K562 (cell line): ENCODE results near the gene MAST4. TPM values are rescaled to one million over a fixed set of nuclear protein-coding genes. Genes with fewer than 3 reads are reported as not detected.

Experiments used
- ATAC-seq: fragments of 200-7000 bp; cut with Tn5 transposase; 3 replicates; pipeline ENCODE4 v1.9.1; 2020; ENCODE audit warnings: moderate library complexity
- BruUV-seq: library from RNA; stranded (reverse); fragments of 400-500 nt; replicated peaks from 2 replicates; lab custom pipeline; 2021; lab: Mats Ljungman, UMichigan
- CTCF ChIA-PET: fragments of 300-600 bp; formaldehyde crosslinking; extraction: SDS; loops from one replicate; lab custom pipeline; 2021; ENCODE audit warnings: low intra/inter-chr PET ratio; lab: Yijun Ruan, JAX
- POLR2A ChIA-PET: fragments of 300-600, 350-650 bp; sonication (Branson Sonifier 250); formaldehyde crosslinking; extraction: SDS; loops from one replicate; lab custom pipeline; 2021; ENCODE audit warnings: antibody characterized with exemption, inconsistent platforms; lab: Yijun Ruan, JAX
- DNase-seq, 4 experiments: peaks; one replicate each; pipeline versions ENCODE4 v3.0.0 to v3.0.0-alpha.2; 2011 to 2018; ENCODE audit warnings: low spot score in 3 of 4, mixed read lengths in 3 of 4; ENCODE audit errors: extremely low read depth in 1 of 4
- FAIRE-seq: peaks from 2 replicates; lab custom pipeline; 2011; peaks lifted over from hg19 to GRCh38; lab: Jason Lieb, UNC
- H2AFZ ChIP-seq: 2 replicates; pipeline ENCODE4 v1.6.0; 2011; ENCODE audit warnings: low read depth, low read length, control low read depth, inconsistent platforms
- H3K27ac ChIP-seq: fragments of 200-600 bp; 3 replicates; pipeline ENCODE4 v1.8.0; 2011; ENCODE audit warnings: low read depth, mild to moderate bottlenecking, control low read depth, inconsistent platforms, low read length, moderate library complexity, mixed read lengths; ENCODE audit errors: extremely low read depth
- H3K27me3 ChIP-seq, 2 experiments: fragments of 300-600 bp in 1 of 2; 2 replicates in 1 of 2; 3 replicates in 1 of 2; pipeline versions ENCODE4 v1.6.0 to v1.8.0; 2011; ENCODE audit warnings: inconsistent platforms in 2 of 2, low read length in 2 of 2, mild to moderate bottlenecking in 1 of 2, mixed read lengths in 1 of 2, moderate library complexity in 1 of 2; ENCODE audit not compliant: control insufficient read depth in 2 of 2, insufficient read depth in 2 of 2
- H3K36me3 ChIP-seq: fragments of 300-600 bp; 3 replicates; pipeline ENCODE4 v1.8.0; 2011; ENCODE audit warnings: mild to moderate bottlenecking, low read length, inconsistent platforms; ENCODE audit not compliant: control insufficient read depth, insufficient read depth
- H3K4me1 ChIP-seq, 2 experiments: fragments of 200-600 bp in 1 of 2; replicated peaks in 1 of 2; 2 replicates in 1 of 2; 3 replicates in 1 of 2; pipeline versions ENCODE4 v1.5.1 to v1.8.0; 2011; ENCODE audit warnings: inconsistent platforms in 2 of 2, low read length in 2 of 2, mild to moderate bottlenecking in 1 of 2, mixed read lengths in 1 of 2, moderate library complexity in 1 of 2; ENCODE audit not compliant: control insufficient read depth in 2 of 2, insufficient read depth in 2 of 2
- H3K4me2 ChIP-seq: 2 replicates; pipeline ENCODE4 v1.6.1; 2011; ENCODE audit warnings: low read length, control low read depth, inconsistent platforms, mixed read lengths; ENCODE audit not compliant: insufficient read depth
- H3K4me3 ChIP-seq: fragments of 200-600 bp; sonication (generic), shearing (Covaris generic); 2 replicates; pipeline ENCODE4 v1.5.1; 2016; ENCODE audit warnings: control low read depth, inconsistent platforms
- H3K79me2 ChIP-seq: fragments of 200-600 bp; 3 replicates; pipeline ENCODE4 v1.8.0; 2011; ENCODE audit warnings: low read length, inconsistent platforms; ENCODE audit not compliant: control insufficient read depth, insufficient read depth
- H3K9ac ChIP-seq, 2 experiments: 2 replicates each; pipeline versions ENCODE4 v1.6.0 to v1.6.1; 2011; ENCODE audit warnings: low read depth in 2 of 2, low read length in 2 of 2, control low read depth in 1 of 2, inconsistent platforms in 1 of 2, mild to moderate bottlenecking in 1 of 2, mixed read lengths in 1 of 2; ENCODE audit not compliant: insufficient read depth in 1 of 2
- H3K9me1 ChIP-seq: one replicate; pipeline ENCODE4 v1.6.0; 2011; ENCODE audit warnings: inconsistent platforms, mild to moderate bottlenecking, low read length, moderate library complexity; ENCODE audit not compliant: control insufficient read depth, insufficient read depth
- H3K9me3 ChIP-seq: replicated peaks from 2 replicates; pipeline ENCODE4 v1.5.1; 2011; ENCODE audit warnings: low read depth, low read length, inconsistent platforms; ENCODE audit not compliant: control insufficient read depth, insufficient read depth
- H4K20me1 ChIP-seq: replicated peaks from 2 replicates; pipeline ENCODE4 v1.6.1; 2011; ENCODE audit warnings: low read length, inconsistent platforms, mixed read lengths; ENCODE audit not compliant: control insufficient read depth, insufficient read depth
- ASH1L ChIP-seq: fragments of 450-650 bp; IDR thresholded peaks from 2 replicates; pipeline ENCODE4 v1.6.1; 2018; ENCODE audit warnings: borderline replicate concordance, mild to moderate bottlenecking, low read depth; ENCODE audit not compliant: partially characterized antibody
- BCL6 ChIP-seq: fragments of 250-450 bp; sonication (Bioruptor Pico); IDR thresholded peaks from 2 replicates; pipeline ENCODE4 v1.4.0; 2020
- CHD2 ChIP-seq: IDR thresholded peaks from 2 replicates; pipeline ENCODE4 v1.6.1; 2011; ENCODE audit warnings: low read depth, low read length
- DDX20 ChIP-seq: fragments of 450-650 bp; IDR thresholded peaks from 2 replicates; pipeline ENCODE4 v1.6.1; 2016; ENCODE audit warnings: missing genetic modification characterization, low read depth, mild to moderate bottlenecking, missing compliant biosample characterization, moderate library complexity
- ERF ChIP-seq: fragments of 450-650 bp; formaldehyde crosslinking; IDR thresholded peaks from 2 replicates; pipeline ENCODE4 v1.4.0; 2020; ENCODE audit warnings: mild to moderate bottlenecking, mixed read lengths
- KLF16 ChIP-seq: IDR thresholded peaks from 2 replicates; pipeline ENCODE4 v1.6.1; 2016; ENCODE audit warnings: antibody characterized with exemption
- LARP7 ChIP-seq: fragments of 450-650 bp; IDR thresholded peaks from 2 replicates; pipeline ENCODE4 v1.6.1; 2016
- NR3C1 ChIP-seq: sonication (generic); formaldehyde crosslinking; IDR thresholded peaks from 2 replicates; pipeline ENCODE4 v1.8.1; 2022; ENCODE audit warnings: missing genetic modification reagents
- PHF20 ChIP-seq: fragments of 450-650 bp; IDR thresholded peaks from 2 replicates; pipeline ENCODE4 v1.6.1; 2018; ENCODE audit not compliant: partially characterized antibody
- TGIF2 ChIP-seq: sonication (generic); formaldehyde crosslinking; IDR thresholded peaks from 2 replicates; pipeline ENCODE4 v1.8.1; 2022; ENCODE audit warnings: mild to moderate bottlenecking, missing genetic modification reagents, moderate library complexity
- ZNF347 ChIP-seq: fragments of 450-650 bp; formaldehyde crosslinking; IDR thresholded peaks from 2 replicates; pipeline ENCODE4 v1.4.0; 2020; ENCODE audit warnings: low read depth, mild to moderate bottlenecking, moderate library complexity
- WGBS: fragments of 100-300 bp; shearing (Covaris generic); methylation state at CpG from one replicate; pipeline ENCODE4 v1.1.6; 2016; ENCODE audit warnings: low coverage, mixed read lengths; ENCODE audit not compliant: insufficient coverage; ENCODE audit errors: missing lambda C conversion rate; 5-methylcytosine and 5-hydroxymethylcytosine counted together
- in situ Hi-C: fragments of 300-500 bp; cut with MboI; formaldehyde crosslinking; loops from 4 replicates; pipeline ENCODE4 v1.15.0; 2018; ENCODE audit warnings: inconsistent platforms, mixed read lengths
- intact Hi-C: fragments of 100-400 bp; cut with micrococcal nuclease; formaldehyde crosslinking; loops from 2 replicates; pipeline ENCODE4 v1.14.2; 2022
- polyA plus RNA-seq, 8 experiments: library from polyadenylated mRNA; depleted of rRNA in 4 of 8; stranded (reverse) in 5 of 8; unstranded in 3 of 8; fragments of >200 nt; fragmentation: Nextera tagmentation in 2 of 8; fragmentation: Illumina TruSeq in 1 of 8; extraction: Ambion mirVana in 2 of 8; extraction: Trizol in 1 of 8; gene quantifications; 2 replicates each; pipeline versions ENCODE4 v1.2.1 to v1.2.3, GENCODE V29; 2011 to 2014; ENCODE audit warnings: inconsistent platforms in 1 of 8, missing spikeins in 1 of 8
- total RNA-seq, 7 experiments: library from RNA; depleted of rRNA in 6 of 7; stranded (reverse); fragments of >200 nt in 6 of 7; fragmentation: Illumina TruSeq in 2 of 7; extraction: Trizol in 2 of 7; gene quantifications; 2 replicates each; pipeline versions ENCODE4 v1.2.1 to v1.2.3, GENCODE V29; 2011 to 2021; ENCODE audit warnings: low replicate concordance in 1 of 7
- TF ChIP-seq, protein P1 (sequence below): sonication (generic); formaldehyde crosslinking; IDR thresholded peaks from 2 replicates; pipeline ENCODE4 v1.8.1; 2023; ENCODE audit warnings: mild to moderate bottlenecking, missing genetic modification reagents
- TF ChIP-seq, protein P2 (sequence below): fragments of 450-650 bp; formaldehyde crosslinking; IDR thresholded peaks from 2 replicates; pipeline ENCODE4 v1.4.0; 2020; ENCODE audit warnings: mild to moderate bottlenecking, moderate library complexity

MAST4 gene
- total and polyA plus RNA-seq, 9 of the 15 experiments (the other 6 are each of a cell fraction or from before 2014, with no cell fraction given), result 0.88 to 10.1 (median 5.2) TPM

DNA sequence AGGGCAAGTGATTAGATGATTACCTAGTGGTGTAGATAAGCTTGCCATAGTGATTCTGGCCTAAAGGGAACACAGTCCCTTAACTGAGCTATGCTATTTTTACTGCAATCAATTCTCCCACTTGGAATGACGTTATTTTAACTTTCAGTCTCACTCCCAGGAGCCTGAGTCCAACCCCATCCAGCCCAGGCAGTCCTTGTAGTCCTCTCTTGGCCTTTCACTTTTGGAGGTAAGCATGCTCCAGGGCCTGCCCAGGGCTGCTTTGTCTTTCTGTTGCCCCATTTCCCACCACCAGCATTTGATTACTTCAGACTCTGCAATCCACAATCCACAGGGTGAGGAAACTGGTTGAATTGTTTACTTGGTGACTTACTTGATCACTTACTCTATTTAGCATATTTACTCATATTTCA is 367.4 kb downstream of the MAST4 start:
- Histone ChIP-seq H3K27ac (no peak overlapping the region), H4K20me1 (no peaks in the 10 kb centered on the region), H3K36me3 (no peaks in the 10 kb centered on the region), H3K4me1 (no peaks in the 10 kb centered on the region), H3K4me3 (no peak overlapping the region), H3K9me3 (no peaks in the 10 kb centered on the region)
- POLR2A ChIA-PET, result no interaction called here
- ATAC-seq, result no peak
- DNase-seq, result no peak
- no TSS peak for BruUV-seq
- CTCF ChIA-PET, result no interaction called here
- TF ChIP-seq LARP7, result no peak
- TF ChIP-seq PHF20, result no peak
- no peak for TF ChIP-seq BCL6 (CRISPR knock-in tag)
- TF ChIP-seq, protein P1, sequence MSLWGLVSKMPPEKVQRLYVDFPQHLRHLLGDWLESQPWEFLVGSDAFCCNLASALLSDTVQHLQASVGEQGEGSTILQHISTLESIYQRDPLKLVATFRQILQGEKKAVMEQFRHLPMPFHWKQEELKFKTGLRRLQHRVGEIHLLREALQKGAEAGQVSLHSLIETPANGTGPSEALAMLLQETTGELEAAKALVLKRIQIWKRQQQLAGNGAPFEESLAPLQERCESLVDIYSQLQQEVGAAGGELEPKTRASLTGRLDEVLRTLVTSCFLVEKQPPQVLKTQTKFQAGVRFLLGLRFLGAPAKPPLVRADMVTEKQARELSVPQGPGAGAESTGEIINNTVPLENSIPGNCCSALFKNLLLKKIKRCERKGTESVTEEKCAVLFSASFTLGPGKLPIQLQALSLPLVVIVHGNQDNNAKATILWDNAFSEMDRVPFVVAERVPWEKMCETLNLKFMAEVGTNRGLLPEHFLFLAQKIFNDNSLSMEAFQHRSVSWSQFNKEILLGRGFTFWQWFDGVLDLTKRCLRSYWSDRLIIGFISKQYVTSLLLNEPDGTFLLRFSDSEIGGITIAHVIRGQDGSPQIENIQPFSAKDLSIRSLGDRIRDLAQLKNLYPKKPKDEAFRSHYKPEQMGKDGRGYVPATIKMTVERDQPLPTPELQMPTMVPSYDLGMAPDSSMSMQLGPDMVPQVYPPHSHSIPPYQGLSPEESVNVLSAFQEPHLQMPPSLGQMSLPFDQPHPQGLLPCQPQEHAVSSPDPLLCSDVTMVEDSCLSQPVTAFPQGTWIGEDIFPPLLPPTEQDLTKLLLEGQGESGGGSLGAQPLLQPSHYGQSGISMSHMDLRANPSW (CRISPR knock-in tag), result no peak
- no peak for TF ChIP-seq CHD2
- TF ChIP-seq KLF16, result no peak
- TF ChIP-seq DDX20 (tag), result no peak
- no peak for TF ChIP-seq NR3C1 (CRISPR knock-in tag)
- no peak for TF ChIP-seq ERF (CRISPR knock-in tag)
- no peak for TF ChIP-seq ASH1L
- no peak for TF ChIP-seq TGIF2
- TF ChIP-seq ZNF347 (CRISPR knock-in tag), result no peak
- TF ChIP-seq, protein P2, sequence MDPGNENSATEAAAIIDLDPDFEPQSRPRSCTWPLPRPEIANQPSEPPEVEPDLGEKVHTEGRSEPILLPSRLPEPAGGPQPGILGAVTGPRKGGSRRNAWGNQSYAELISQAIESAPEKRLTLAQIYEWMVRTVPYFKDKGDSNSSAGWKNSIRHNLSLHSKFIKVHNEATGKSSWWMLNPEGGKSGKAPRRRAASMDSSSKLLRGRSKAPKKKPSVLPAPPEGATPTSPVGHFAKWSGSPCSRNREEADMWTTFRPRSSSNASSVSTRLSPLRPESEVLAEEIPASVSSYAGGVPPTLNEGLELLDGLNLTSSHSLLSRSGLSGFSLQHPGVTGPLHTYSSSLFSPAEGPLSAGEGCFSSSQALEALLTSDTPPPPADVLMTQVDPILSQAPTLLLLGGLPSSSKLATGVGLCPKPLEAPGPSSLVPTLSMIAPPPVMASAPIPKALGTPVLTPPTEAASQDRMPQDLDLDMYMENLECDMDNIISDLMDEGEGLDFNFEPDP (CRISPR knock-in tag), result no peak
- TF ChIP-seq, all 486 proteins: peak for 0
- no peak overlapping the region for H2AFZ ChIP-seq
- WGBS, result 0% methylated on average over 1 of the region's 1 CpG
- FAIRE-seq, result no peak
- H3K27me3 ChIP-seq, result peaks cover 6 to 7% of the 10 kb centered on the region in 2 experiments; a peak in 3 of 5 replicates
- H3K9ac ChIP-seq, result no peak overlapping the region
- no peak overlapping the region for H3K4me2 ChIP-seq
- in situ Hi-C loops (no loop called here), intact Hi-C loops (no loop called here)
- no peaks in the 10 kb centered on the region for H3K9me1 ChIP-seq
- H3K79me2 ChIP-seq, result no peaks in the 10 kb centered on the region
